RPMI7951 (cell line): ENCODE measurements around the gene NMBR. TPM values are rescaled to one million over a fixed set of nuclear protein-coding genes. Genes with fewer than 3 reads are reported as not detected.
A peak's percentile ranks its signal among the peaks of the same experiment; 100 is the strongest.
"Not testable (repeated sequence)": the region's sequence is repeated elsewhere in the genome, so short reads cannot be mapped to it uniquely, and the experiment has no call there.

Experiments
- DNase-seq: peaks from one replicate; pipeline ENCODE4 v3.0.0-alpha.2; 2012; ENCODE audit warnings: low read depth
- total RNA-seq: library from RNA; depleted of rRNA; stranded (reverse); fragments of >200 nt; shearing (Covaris generic); gene quantifications from 2 replicates; pipeline ENCODE4 v1.2.3, GENCODE V29; 2014

The NMBR gene
- total RNA-seq, 1 experiment from 2014 or later = not detected

GRCh38 chr6:142155091-142155490, 8.2 kb upstream of the NMBR start:
- no peak for DNase-seq

GRCh38 chr6:142154336-142154735, 7.4 kb upstream of the NMBR start:
- DNase-seq = no peak

- DNase-seq = no peak
Observed at GRCh38 chr6:142153196-142153595, 6.3 kb upstream of the NMBR start.

GRCh38 chr6:142152746-142153145, 5.8 kb upstream of the NMBR start:
- peak; percentile 11 for DNase-seq

GRCh38 chr6:142141531-142141930, 5.4 kb downstream of the NMBR start:
- DNase-seq = not testable (repeated sequence)

GRCh38 chr6:142138876-142139275, 8.0 kb downstream of the NMBR start:
- DNase-seq = no peak

GRCh38 chr6:142132625-142133024, 14.3 kb downstream of the NMBR start, which contains the start of gene GJE1:
GJE1 (plus strand) TSS chr6:142132925; CDS start chr6:142133159, 234 bp downstream.
- DNase-seq = no peak

GRCh38 chr6:142130814-142131213, 16.1 kb downstream of the NMBR start:
- DNase-seq = no peak

GRCh38 chr6:142121342-142121741, 25.6 kb downstream of the NMBR start:
- no peak for DNase-seq

- DNase-seq = peak; percentile 6
Observed at GRCh38 chr6:142118925-142119324, 28.0 kb downstream of the NMBR start.

- peak; percentile 14 for DNase-seq
Observed at GRCh38 chr6:142118328-142118727, 28.6 kb downstream of the NMBR start.

GRCh38 chr6:142117366-142117765, 29.6 kb downstream of the NMBR start:
- no peak for DNase-seq

GRCh38 chr6:142112451-142113061, 34.4 kb downstream of the NMBR start:
- peak; percentile 69 for DNase-seq

GRCh38 chr6:142110820-142111219, 36.1 kb downstream of the NMBR start:
- DNase-seq = not testable (repeated sequence)

GRCh38 chr6:142104820-142105219, 42.1 kb downstream of the NMBR start:
- DNase-seq = not testable (repeated sequence)

GRCh38 chr6:142088858-142089216, 58.1 kb downstream of the NMBR start:
- peak; percentile 46 for DNase-seq

- DNase-seq = no peak
Observed at GRCh38 chr6:142087950-142088857, 58.7 kb downstream of the NMBR start.

- no peak for DNase-seq
Observed at GRCh38 chr6:142079130-142079529, 67.8 kb downstream of the NMBR start.

GRCh38 chr6:142075516-142076101, 71.3 kb downstream of the NMBR start:
- no peak for DNase-seq

GRCh38 chr6:142074516-142074915, 72.4 kb downstream of the NMBR start:
- no peak for DNase-seq

- DNase-seq = peak; percentile 14
Observed at GRCh38 chr6:142071981-142072380, 74.9 kb downstream of the NMBR start.

GRCh38 chr6:142068416-142068815, 78.5 kb downstream of the NMBR start:
- DNase-seq = no peak

- not testable (repeated sequence) for DNase-seq
Observed at GRCh38 chr6:142062861-142063260, 84.1 kb downstream of the NMBR start.
